B cell (primary cell): Measurements from ENCODE around the gene GH2.
"Not testable (repeated sequence)": the region's sequence is repeated elsewhere in the genome, so short reads cannot be mapped to it uniquely, and the experiment has no call there.

Experiments
- CTCF ChIP-seq: fragments of 200-600 bp; IDR thresholded peaks from one replicate; pipeline ENCODE4 v1.8.0; 2022; ENCODE audit warnings: antibody characterized with exemption, mild to moderate bottlenecking
- EZH2 ChIP-seq: IDR thresholded peaks from 2 replicates; pipeline ENCODE4 v1.6.1; 2012; ENCODE audit warnings: borderline replicate concordance, low read depth, mild to moderate bottlenecking, moderate library complexity, low read length; ENCODE audit not compliant: insufficient read depth, poor library complexity, severe bottlenecking

DNA sequence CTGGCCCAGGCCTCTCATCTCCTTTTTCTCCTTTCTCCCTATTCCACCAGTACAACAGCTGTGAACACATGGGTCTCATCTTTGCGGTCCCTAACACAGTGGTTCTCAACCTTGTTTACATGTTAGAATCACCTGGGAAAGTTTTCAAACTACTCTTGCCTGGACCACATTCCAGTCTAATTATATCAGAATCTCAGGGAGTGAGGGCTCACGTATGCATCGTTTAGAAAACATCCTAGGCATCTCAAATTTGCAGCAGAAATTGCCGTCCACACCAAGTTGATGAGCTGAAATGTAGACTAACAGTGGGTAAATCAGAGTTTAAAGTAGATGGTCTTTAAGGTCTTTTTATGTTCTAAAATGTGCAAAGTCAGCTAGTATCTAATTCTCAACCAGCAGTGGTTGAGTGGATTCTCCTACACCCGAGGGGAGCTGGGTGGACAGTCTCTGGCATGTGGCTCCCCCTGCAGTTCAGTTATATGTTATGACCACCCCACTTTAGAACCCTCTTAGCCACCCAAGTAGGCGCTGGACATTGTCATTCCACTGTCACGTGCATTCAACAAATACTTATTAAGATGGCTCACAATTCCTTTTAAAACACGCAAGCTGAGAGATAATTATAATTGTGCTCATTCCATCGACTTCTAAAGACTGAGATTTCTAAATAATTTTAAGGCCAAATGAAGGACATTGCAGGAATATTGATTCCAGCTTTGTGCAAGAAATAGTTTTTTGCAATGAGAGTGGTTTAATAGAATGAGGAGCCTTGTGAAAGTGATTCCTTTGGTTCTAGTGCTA, 12.1 kb downstream of the GH2 start:
- not testable (repeated sequence) for TF ChIP-seq CTCF, EZH2
